ENCODE data around the gene MAP3K1. TPM values are rescaled to one million over a fixed set of nuclear protein-coding genes. Genes with fewer than 3 reads are reported as not detected.

Gene MAP3K1
- total and polyA plus RNA-seq, 8 donors: 20.6 to 70.8 (median 60.9) TPM

DNA sequence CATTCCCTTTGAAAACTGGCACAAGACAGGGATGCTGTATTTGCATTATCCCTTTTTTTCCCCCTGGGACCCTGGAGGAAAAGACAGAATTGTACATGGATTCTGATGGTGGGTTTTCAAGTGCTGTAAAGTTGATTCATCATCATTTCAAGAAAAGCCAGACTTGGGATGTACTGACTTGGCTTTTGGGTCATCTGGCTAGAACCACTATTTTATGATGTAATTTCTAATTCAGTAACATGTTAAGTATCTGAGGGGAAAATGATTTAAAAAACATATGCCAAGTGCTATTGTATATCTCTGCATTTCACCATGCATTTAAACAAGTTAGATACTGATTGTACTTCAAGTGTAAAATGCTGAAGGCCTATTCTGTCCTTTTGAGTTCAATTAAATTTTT, 15.2 kb upstream of the MAP3K1 start:
- no peaks in the 10 kb centered on the region for H3K36me3 ChIP-seq
- H3K4me3 ChIP-seq: no peak overlapping the region
- no peaks in the 10 kb centered on the region for H3K27me3 ChIP-seq
- TF ChIP-seq CTCF (IDR thresholded peaks at IDR 0.05): no peak
- DNase-seq: no peak
- ATAC-seq: no peak
- H3K9me3 ChIP-seq: no peaks in the 10 kb centered on the region
- intact Hi-C loops (cut with DNase I): no loop called here
- no peaks in the 10 kb centered on the region for H3K4me1 ChIP-seq
- H3K27ac ChIP-seq: no peak overlapping the region

- no peak overlapping the region for H3K4me3 ChIP-seq
- H3K9me3 ChIP-seq: no peaks in the 10 kb centered on the region
- ATAC-seq: no peak
- H3K4me1 ChIP-seq: no peaks in the 10 kb centered on the region
- intact Hi-C loops (cut with DNase I): no loop called here
- no peak overlapping the region for H3K27ac ChIP-seq
- H3K36me3 ChIP-seq: no peaks in the 10 kb centered on the region
- no peak for DNase-seq
- no peak for TF ChIP-seq CTCF (IDR thresholded peaks at IDR 0.05)
- H3K27me3 ChIP-seq: no peaks in the 10 kb centered on the region
These were observed 14.1 kb upstream of the MAP3K1 start for GRCh38 chr5:56801256-56801655.

DNA sequence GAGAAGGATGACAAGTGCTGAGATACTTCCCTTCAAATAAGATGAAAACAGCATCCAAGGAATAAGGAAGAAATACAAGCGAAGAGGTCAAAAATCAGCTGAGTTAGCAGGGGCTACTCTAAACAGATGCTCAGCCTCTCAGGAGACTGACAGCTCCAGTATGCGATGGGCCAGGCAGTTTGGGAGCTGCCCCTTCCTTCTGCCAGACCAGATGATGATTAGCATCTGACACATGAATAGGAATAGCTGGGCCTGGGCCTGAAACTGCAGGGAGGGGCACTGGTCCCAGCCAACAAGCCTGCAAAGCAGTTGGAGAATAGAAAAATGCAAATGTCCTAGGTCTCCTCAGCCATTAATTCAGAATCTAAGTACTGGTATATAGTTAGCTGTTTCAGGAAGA, 13.1 kb upstream of the MAP3K1 start:
- intact Hi-C loops (cut with DNase I): no loop called here
- ATAC-seq (no peak), DNase-seq (no peak)
- no peak for TF ChIP-seq CTCF (IDR thresholded peaks at IDR 0.05)
- H3K27me3 ChIP-seq: no peaks in the 10 kb centered on the region
- no peaks in the 10 kb centered on the region for H3K36me3 ChIP-seq
- H3K4me3 ChIP-seq: no peak overlapping the region
- no peak overlapping the region for H3K27ac ChIP-seq
- no peaks in the 10 kb centered on the region for H3K9me3 ChIP-seq
- no peaks in the 10 kb centered on the region for H3K4me1 ChIP-seq

- ATAC-seq: no peak
- H3K27me3 ChIP-seq: no peaks in the 10 kb centered on the region
- TF ChIP-seq CTCF (IDR thresholded peaks at IDR 0.05): no peak
- intact Hi-C loops (cut with DNase I): no loop called here
- H3K36me3 ChIP-seq: no peaks in the 10 kb centered on the region
- no peaks in the 10 kb centered on the region for H3K4me1 ChIP-seq
- DNase-seq: no peak
- no peak overlapping the region for H3K27ac ChIP-seq
- H3K4me3 ChIP-seq: no peak overlapping the region
- no peaks in the 10 kb centered on the region for H3K9me3 ChIP-seq
These were observed 12.3 kb upstream of the MAP3K1 start for GRCh38 chr5:56803025-56803424.

DNA sequence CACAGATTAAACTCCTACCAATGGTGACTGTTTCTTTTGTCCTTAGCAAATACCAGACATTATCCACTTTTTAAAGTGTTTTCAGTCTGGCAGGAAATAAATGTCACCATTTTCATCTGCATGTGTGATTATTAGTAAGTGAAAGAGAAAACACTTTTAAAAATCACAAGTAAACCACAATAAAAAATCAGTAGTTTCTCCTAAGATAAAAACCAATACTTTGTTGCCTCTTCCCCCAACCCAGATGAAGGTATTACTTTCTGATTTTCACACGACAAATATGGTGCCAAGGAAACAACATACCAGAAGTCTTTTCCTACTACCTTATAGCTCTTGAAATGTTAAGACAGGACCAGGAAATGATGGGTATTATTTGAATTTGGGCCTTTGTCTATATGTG, 11.5 kb upstream of the MAP3K1 start:
- H3K4me3 ChIP-seq: no peak overlapping the region
- intact Hi-C loops (cut with DNase I): no loop called here
- H3K27ac ChIP-seq: no peak overlapping the region
- H3K27me3 ChIP-seq: no peaks in the 10 kb centered on the region
- H3K9me3 ChIP-seq: no peaks in the 10 kb centered on the region
- no peak for ATAC-seq
- no peaks in the 10 kb centered on the region for H3K4me1 ChIP-seq
- TF ChIP-seq CTCF (IDR thresholded peaks at IDR 0.05): no peak
- H3K36me3 ChIP-seq: no peaks in the 10 kb centered on the region
- DNase-seq: no peak
